Sigmoid colon (tissue), 3 donors: ENCODE measurements around the gene KSR1.

Experiments used
- POLR2A ChIP-seq, 2 donors: fragments of 450-650 bp; IDR thresholded peaks; one replicate each; pipeline ENCODE4 v1.6.1; 2016; ENCODE audit warnings: antibody characterized with exemption in 2 of 2, mild to moderate bottlenecking in 2 of 2, moderate library complexity in 2 of 2
- TF ChIP-seq, protein P1 (sequence below), 4 experiments: fragments of 450-650 bp in 3 of 4; fragments of 200-600 bp in 1 of 4; IDR thresholded peaks; one replicate each; pipeline ENCODE4 v1.5.1; 2016 to 2019; ENCODE audit warnings: antibody characterized with exemption in 4 of 4, mild to moderate bottlenecking in 3 of 4, moderate library complexity in 2 of 4

DNA sequence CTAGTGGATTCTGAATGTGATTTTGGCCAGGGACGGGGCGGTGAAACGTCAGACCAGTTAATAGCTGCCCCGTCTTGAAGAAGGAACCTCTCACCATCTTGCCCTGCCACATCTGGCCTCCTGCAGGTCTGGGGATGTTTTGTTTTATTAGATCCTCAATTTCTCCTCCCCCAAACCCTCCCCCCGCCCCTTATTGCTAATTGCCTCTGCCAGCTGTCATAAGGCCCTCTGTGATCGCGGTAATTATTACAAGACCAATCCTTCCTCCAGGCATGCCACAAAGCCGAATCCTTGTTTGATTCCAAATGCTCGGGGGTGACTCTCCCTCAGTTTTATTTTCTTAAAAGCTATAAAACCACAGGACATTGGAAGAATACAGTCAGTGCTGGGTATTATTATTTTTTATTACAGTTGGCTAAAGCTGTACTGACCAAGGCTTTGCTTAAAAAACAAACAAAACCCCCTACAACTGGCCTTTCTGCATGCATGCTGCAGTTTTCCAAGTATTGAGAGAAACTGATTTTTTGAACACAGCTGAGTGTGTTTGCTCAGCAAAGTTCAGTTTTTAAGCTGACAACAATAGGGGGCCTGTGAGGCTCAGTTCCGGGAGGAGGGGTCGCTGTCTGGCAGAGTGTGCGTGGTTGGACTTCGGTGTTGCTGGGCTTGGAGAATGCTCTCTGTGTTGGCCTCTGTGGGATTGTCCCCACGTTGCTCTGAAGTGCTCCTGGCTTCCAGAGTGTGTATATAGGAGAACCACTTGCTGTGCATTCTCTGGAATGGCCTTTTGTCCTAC lies 1.7 kb downstream of the KSR1 start:
- TF ChIP-seq, protein P1, sequence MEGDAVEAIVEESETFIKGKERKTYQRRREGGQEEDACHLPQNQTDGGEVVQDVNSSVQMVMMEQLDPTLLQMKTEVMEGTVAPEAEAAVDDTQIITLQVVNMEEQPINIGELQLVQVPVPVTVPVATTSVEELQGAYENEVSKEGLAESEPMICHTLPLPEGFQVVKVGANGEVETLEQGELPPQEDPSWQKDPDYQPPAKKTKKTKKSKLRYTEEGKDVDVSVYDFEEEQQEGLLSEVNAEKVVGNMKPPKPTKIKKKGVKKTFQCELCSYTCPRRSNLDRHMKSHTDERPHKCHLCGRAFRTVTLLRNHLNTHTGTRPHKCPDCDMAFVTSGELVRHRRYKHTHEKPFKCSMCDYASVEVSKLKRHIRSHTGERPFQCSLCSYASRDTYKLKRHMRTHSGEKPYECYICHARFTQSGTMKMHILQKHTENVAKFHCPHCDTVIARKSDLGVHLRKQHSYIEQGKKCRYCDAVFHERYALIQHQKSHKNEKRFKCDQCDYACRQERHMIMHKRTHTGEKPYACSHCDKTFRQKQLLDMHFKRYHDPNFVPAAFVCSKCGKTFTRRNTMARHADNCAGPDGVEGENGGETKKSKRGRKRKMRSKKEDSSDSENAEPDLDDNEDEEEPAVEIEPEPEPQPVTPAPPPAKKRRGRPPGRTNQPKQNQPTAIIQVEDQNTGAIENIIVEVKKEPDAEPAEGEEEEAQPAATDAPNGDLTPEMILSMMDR (IDR thresholded peaks at IDR 0.05), result no peak
- TF ChIP-seq POLR2A (IDR thresholded peaks at IDR 0.05), result no peak
